ENCODE measurements around the gene EEF2KMT. TPM values are rescaled to one million over a fixed set of nuclear protein-coding genes. Genes with fewer than 3 reads are reported as not detected.
"Not testable (repeated sequence)": the region's sequence is repeated elsewhere in the genome, so short reads cannot be mapped to it uniquely, and the experiment has no call there.

The EEF2KMT gene
- total RNA-seq, 1 donor from 2014 or later = 4.8 TPM

GRCh38 chr16:5059386-5060072 is 38.1 kb downstream of the EEF2KMT start:
- ATAC-seq (ENCODE audit: poor library complexity) = no peak
- DNase-seq = peak; percentile 10
- intact Hi-C loops (cut with DNase I) = no loop called here

GRCh38 chr16:5058476-5058875 is 39.1 kb downstream of the EEF2KMT start:
- DNase-seq = no peak
- no peak for ATAC-seq (ENCODE audit: poor library complexity)
- intact Hi-C loops (cut with DNase I) = no loop called here

GRCh38 chr16:5056352-5056751 is 41.2 kb downstream of the EEF2KMT start:
- ATAC-seq (ENCODE audit: poor library complexity) (no peak), DNase-seq (peak; percentile 37)
- intact Hi-C loops (cut with DNase I) = no loop called here

- intact Hi-C loops (cut with DNase I) = no loop called here
- ATAC-seq (ENCODE audit: poor library complexity) = no peak
- peak; percentile 37 for DNase-seq
Measured at GRCh38 chr16:5054876-5055865, 42.4 kb downstream of the EEF2KMT start.

GRCh38 chr16:5046914-5047313 is 50.7 kb downstream of the EEF2KMT start:
- DNase-seq (no peak), ATAC-seq (ENCODE audit: poor library complexity) (no peak)
- intact Hi-C loops (cut with DNase I) = no loop called here

DNA sequence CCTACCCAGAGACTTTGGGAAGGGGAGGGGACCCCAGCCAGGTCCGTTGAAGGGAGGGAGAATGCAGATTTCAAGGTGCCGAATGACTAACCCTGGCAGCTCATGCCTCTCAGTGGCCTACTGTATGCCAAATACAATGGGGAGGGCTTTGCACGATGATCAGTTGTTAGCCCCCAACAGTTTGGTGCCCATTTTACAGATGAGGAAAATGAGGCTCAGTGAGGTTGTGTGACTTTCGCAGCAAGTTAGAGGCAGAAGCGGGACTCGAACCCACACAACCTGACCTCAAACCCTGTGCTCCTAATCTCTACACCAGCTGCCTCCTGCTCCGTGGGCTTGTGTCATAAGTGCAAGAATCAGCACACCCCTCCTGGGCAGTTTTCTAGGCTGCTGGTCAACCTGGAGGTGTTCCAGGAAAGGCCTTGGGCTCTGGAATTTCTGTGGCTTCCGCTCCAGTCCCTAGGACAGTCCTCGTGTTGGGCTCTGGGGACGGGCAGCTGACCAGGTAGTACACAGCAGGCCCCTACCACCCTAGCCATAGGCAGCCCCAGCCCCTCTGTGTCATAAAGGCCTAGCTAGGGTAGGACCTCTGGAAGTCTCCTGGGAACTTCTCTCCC is 52.0 kb downstream of the EEF2KMT start:
- ATAC-seq (ENCODE audit: poor library complexity) (no peak), DNase-seq (peak; percentile 2)
- intact Hi-C loops (cut with DNase I) = no loop called here

GRCh38 chr16:5044581-5044980 is 53.0 kb downstream of the EEF2KMT start:
- intact Hi-C loops (cut with DNase I); DNase-seq; ATAC-seq (ENCODE audit: poor library complexity): not testable (repeated sequence)

DNA sequence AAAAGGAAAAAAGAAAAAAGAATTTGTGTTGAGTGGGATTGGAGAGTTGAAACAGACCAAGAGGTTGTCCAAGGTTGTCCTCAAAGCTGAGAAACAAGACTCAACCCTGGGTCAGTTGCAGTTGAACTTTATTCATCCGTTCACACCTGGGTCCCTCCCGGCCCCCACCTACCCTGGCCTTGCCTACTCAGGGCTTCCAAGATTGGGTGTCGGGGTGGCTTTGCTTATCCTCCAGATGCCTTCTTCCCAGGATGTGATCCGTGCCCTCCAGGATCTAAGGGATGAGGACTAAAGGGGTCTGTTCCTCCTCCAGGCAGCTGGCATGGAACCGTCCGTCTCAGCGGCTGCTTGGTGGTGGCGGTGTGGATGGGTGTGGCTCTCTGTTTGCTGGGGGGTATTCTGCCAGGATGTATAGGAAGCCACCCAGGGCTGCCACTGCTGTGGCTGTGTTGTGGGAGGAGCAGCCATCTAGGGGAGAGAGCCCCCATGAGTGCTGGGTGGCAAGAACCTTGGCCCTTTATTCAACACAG is 53.5 kb downstream of the EEF2KMT start:
- intact Hi-C loops (cut with DNase I) = no loop called here
- ATAC-seq (ENCODE audit: poor library complexity) = no peak
- peak; percentile 2 for DNase-seq

- ATAC-seq (ENCODE audit: poor library complexity) (no peak), DNase-seq (no peak)
- intact Hi-C loops (cut with DNase I) = no loop called here
Measured at GRCh38 chr16:5042574-5043171, 54.9 kb downstream of the EEF2KMT start.

DNA sequence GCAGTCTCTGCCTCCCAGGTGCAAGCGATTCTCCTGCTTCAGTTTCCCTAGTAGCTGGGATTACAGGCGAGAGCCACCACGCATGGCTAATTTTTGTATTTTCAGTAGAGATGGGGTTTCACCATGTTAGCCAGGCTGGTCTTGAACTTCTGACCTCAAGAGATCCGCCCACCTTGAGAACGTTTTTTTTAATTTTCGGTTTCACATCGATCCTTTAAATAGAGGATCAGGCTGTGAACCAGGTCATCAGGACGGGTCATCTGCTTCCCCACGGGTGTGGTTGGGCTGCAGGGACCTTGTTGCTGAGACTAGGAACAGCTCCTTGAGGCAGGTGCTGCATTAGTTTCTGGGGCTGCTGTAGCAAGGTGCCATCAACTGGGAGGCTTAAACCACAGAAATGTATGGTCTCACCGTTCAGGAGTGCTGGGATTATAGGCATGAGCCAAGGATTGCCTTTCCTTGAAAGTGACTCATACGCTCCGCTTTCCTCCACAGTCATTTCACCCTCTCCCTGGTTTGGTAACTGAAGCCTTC is 55.9 kb downstream of the EEF2KMT start:
- intact Hi-C loops (cut with DNase I) = no loop called here
- ATAC-seq (ENCODE audit: poor library complexity) (no peak), DNase-seq (no peak)

- ATAC-seq (ENCODE audit: poor library complexity) = no peak
- intact Hi-C loops (cut with DNase I) = no loop called here
- no peak for DNase-seq
Measured at GRCh38 chr16:5040451-5040850, 57.1 kb downstream of the EEF2KMT start.

- ATAC-seq (ENCODE audit: poor library complexity) (no peak), DNase-seq (peak; percentile 14)
- intact Hi-C loops (cut with DNase I) = no loop called here
Measured at GRCh38 chr16:5036228-5037156, 61.1 kb downstream of the EEF2KMT start.

DNA sequence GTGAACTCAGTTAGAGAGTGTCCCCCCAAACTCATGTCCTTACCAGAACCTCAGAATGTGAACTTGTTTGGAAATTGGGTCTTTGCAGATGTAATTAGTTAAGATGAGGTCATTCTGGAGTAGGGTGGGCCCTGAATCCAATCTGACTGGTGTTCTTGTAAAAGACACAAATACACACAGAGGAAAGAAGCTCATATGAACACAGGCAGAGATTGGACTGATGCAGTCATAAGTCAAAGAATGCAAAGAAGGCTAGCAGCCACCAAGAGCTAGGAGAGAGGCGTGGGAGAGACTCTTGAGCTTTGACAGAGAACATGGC is 61.7 kb downstream of the EEF2KMT start:
- ATAC-seq (ENCODE audit: poor library complexity) (no peak), DNase-seq (no peak)
- intact Hi-C loops (cut with DNase I) = no loop called here

Other genes with a start within 250 kb of the EEF2KMT start
- 14.9 TPM for gene PPL, start 160.6 kb downstream of the EEF2KMT start, total RNA-seq
- 26.2 TPM for gene SEC14L5, start 139.5 kb downstream of the EEF2KMT start, total RNA-seq
- 7.1 TPM for gene NAGPA, start 63.9 kb downstream of the EEF2KMT start, total RNA-seq
- 6.1 TPM for gene C16orf89, start 31.8 kb downstream of the EEF2KMT start, total RNA-seq
- gene ALG1, start 26.0 kb downstream of the EEF2KMT start, total RNA-seq = 8.5 TPM